Kidney epithelial cell (primary cell): ENCODE results near the gene MAD1L1. TPM values are rescaled to one million over a fixed set of nuclear protein-coding genes. Genes with fewer than 3 reads are reported as not detected.
"Not testable (repeated sequence)": the region's sequence is repeated elsewhere in the genome, so short reads cannot be mapped to it uniquely, and the experiment has no call there.

Experiments used
- DNase-seq: peaks from one replicate; pipeline ENCODE4 v3.0.0-alpha.2; 2010; ENCODE audit warnings: low read depth
- H3K27me3 ChIP-seq: 2 replicates; pipeline ENCODE4 v1.6.0; 2011; ENCODE audit warnings: low read length; ENCODE audit not compliant: control insufficient read depth, insufficient read depth
- H3K36me3 ChIP-seq: 2 replicates; pipeline ENCODE4 v1.5.1; 2011; ENCODE audit warnings: low read length; ENCODE audit not compliant: control insufficient read depth, insufficient read depth
- H3K4me3 ChIP-seq: 2 replicates; pipeline ENCODE4 v1.5.1; 2011; ENCODE audit warnings: low read depth, mild to moderate bottlenecking, control low read depth, low read length
- total RNA-seq: library from RNA; depleted of rRNA; stranded (reverse); fragments of >200 nt; gene quantifications from 2 replicates; pipeline ENCODE4 v1.2.3, GENCODE V29; 2015
- TF ChIP-seq, protein P1 (sequence below): IDR thresholded peaks from 2 replicates; pipeline ENCODE4 v1.5.1; 2011; ENCODE audit warnings: mild to moderate bottlenecking, moderate library complexity, low read length, control low read depth, inconsistent platforms; ENCODE audit not compliant: insufficient read depth, poor library complexity, severe bottlenecking

Gene MAD1L1
- total RNA-seq, 1 donor from 2014 or later, result 61.2 TPM

GRCh38 chr7:1825897-1826741 is 406.6 kb downstream of the MAD1L1 start:
- no peak for DNase-seq
- TF ChIP-seq, protein P1, sequence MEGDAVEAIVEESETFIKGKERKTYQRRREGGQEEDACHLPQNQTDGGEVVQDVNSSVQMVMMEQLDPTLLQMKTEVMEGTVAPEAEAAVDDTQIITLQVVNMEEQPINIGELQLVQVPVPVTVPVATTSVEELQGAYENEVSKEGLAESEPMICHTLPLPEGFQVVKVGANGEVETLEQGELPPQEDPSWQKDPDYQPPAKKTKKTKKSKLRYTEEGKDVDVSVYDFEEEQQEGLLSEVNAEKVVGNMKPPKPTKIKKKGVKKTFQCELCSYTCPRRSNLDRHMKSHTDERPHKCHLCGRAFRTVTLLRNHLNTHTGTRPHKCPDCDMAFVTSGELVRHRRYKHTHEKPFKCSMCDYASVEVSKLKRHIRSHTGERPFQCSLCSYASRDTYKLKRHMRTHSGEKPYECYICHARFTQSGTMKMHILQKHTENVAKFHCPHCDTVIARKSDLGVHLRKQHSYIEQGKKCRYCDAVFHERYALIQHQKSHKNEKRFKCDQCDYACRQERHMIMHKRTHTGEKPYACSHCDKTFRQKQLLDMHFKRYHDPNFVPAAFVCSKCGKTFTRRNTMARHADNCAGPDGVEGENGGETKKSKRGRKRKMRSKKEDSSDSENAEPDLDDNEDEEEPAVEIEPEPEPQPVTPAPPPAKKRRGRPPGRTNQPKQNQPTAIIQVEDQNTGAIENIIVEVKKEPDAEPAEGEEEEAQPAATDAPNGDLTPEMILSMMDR, result no peak
- H3K4me3 ChIP-seq, result no peak overlapping the region
- H3K36me3 ChIP-seq, result no peaks in the 10 kb centered on the region
- H3K27me3 ChIP-seq, result no peaks in the 10 kb centered on the region

DNA sequence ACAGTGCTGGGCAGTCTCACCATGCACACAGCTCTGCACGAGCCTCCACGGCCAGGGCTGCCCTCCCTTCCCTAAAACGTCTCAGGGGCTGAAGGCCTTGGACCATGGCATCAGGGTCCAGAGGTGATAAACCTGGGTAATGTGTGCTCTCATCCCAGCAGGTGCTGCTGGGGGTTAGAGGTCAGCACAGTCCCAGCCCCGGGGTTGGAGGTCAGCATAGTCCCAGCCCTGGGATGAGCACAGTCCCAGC is 407.2 kb downstream of the MAD1L1 start:
- H3K4me3 ChIP-seq, H3K36me3 ChIP-seq, H3K27me3 ChIP-seq, DNase-seq: not testable (repeated sequence)

GRCh38 chr7:1824882-1825646 is 407.7 kb downstream of the MAD1L1 start:
- H3K27me3 ChIP-seq, H3K4me3 ChIP-seq, DNase-seq, H3K36me3 ChIP-seq: not testable (repeated sequence)

- not testable (repeated sequence) for H3K27me3 ChIP-seq, H3K36me3 ChIP-seq, H3K4me3 ChIP-seq, DNase-seq
Measured at GRCh38 chr7:1824151-1824881, 408.4 kb downstream of the MAD1L1 start.

DNA sequence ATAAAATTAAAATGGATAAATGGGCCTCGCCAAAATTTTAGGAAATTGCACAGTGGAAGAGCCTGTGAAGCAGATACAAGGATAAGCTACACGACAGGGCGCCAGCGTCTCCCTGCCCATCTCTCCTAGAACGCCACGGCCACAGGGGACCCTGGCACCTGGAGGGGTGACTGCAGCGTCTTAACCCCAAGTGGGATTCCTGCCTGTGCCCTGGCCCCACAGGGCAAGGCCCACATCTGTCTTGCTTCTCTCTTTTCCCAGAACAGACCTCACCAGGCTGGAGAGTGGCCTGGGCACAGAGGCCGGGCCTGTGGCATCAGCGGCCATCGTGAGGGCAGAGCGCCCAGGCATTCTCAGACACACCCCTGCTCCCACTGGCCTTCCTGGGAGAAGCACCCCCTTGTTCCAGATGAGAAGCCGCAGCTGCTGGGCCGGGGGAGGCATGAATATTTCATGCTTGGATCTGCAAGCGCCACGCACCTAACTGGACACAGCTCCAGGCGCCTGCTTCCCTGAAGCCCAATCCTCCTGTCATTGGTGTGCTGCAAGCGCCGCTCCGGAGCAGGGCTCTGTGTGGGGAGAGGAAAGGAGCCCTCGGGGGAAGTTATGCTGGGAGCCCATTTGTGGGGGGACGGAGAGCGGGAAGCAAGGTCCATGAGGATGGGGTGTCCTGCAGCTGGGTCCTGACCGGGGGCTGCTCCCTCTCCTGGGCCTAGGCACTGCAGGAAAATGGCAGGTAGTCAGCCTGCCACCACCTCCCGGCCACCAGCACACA is 409.2 kb downstream of the MAD1L1 start:
- TF ChIP-seq, protein P1, result no peak
- no peaks in the 10 kb centered on the region for H3K36me3 ChIP-seq
- no peak for DNase-seq
- H3K4me3 ChIP-seq, result no peak overlapping the region
- H3K27me3 ChIP-seq, result no peaks in the 10 kb centered on the region

DNA sequence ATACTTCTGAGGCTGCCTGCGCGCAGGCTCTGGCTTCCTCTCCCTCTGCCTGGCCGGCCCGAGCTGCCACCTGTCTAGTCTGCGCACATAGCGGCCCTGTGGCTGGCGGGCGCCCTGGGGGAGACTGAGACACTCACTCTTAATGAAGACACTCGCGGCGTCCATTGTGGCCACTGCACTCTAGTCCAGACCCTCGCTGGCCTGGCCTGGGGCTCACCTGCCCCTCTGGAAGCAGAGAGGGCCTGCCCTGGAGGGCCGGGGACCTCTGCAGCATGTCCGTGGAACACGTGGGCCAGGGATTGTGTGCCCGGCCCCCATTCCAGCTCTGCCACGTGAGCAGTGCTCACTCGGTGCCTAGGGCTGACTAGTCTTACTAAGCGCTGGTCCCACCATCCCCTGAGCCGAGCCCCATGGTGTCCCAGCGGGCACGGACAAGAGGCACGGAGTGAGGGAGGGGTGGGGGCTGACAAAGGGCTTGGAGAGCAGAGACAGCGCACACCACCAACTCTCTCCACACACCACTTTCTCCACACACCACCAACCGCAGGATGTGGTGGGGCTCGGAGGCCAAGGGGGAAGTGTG is 413.4 kb downstream of the MAD1L1 start:
- no peak for DNase-seq
- Histone ChIP-seq H3K36me3 (no peaks in the 10 kb centered on the region), H3K4me3 (no peak overlapping the region), H3K27me3 (peaks cover 2% of the 10 kb centered on the region)
- TF ChIP-seq, protein P1, result no peak
